SIG-M5 treated with dmso at 0.1 percent for 504 hours (cell line): ENCODE measurements around the gene SLC5A11.

Experiments
- DNase-seq: peaks from one replicate; lab custom pipeline; 2025; ENCODE audit not compliant: unreplicated experiment; lab: John Stamatoyannopoulos, UW

Gene SLC5A11

GRCh38 chr16:24915576-24915975 lies 69.8 kb downstream of the SLC5A11 start:
- no peak for DNase-seq

GRCh38 chr16:24917236-24917635 lies 71.5 kb downstream of the SLC5A11 start:
- no peak for DNase-seq

GRCh38 chr16:24917891-24918290 lies 72.1 kb downstream of the SLC5A11 start:
- DNase-seq: no peak

- peak; percentile 4 for DNase-seq
Measured at GRCh38 chr16:24918641-24919040, 72.9 kb downstream of the SLC5A11 start.

- DNase-seq: no peak
Measured at GRCh38 chr16:24919536-24919935, 73.8 kb downstream of the SLC5A11 start.

- no peak for DNase-seq
Measured at GRCh38 chr16:24920568-24920967, 74.8 kb downstream of the SLC5A11 start.

GRCh38 chr16:24921229-24921628 lies 75.5 kb downstream of the SLC5A11 start:
- DNase-seq: no peak

GRCh38 chr16:24925163-24925562 lies 79.4 kb downstream of the SLC5A11 start:
- DNase-seq: no peak

GRCh38 chr16:24929409-24929808 lies 83.6 kb downstream of the SLC5A11 start:
- no peak for DNase-seq

- DNase-seq: no peak
Measured at GRCh38 chr16:24930440-24930839, 84.7 kb downstream of the SLC5A11 start.

GRCh38 chr16:24931091-24931490 lies 85.3 kb downstream of the SLC5A11 start:
- DNase-seq: no peak

GRCh38 chr16:24935336-24935735 lies 89.6 kb downstream of the SLC5A11 start:
- no peak for DNase-seq

GRCh38 chr16:24936151-24936550 lies 90.4 kb downstream of the SLC5A11 start:
- no peak for DNase-seq

GRCh38 chr16:24939224-24939623 lies 93.5 kb downstream of the SLC5A11 start:
- DNase-seq: no peak

- no peak for DNase-seq
Measured at GRCh38 chr16:24939738-24940137, 94.0 kb downstream of the SLC5A11 start.

- DNase-seq: no peak
Measured at GRCh38 chr16:24943471-24943870, 97.7 kb downstream of the SLC5A11 start.

GRCh38 chr16:24944206-24944605 lies 98.4 kb downstream of the SLC5A11 start:
- DNase-seq: no peak

GRCh38 chr16:24946155-24946554 lies 100.4 kb downstream of the SLC5A11 start:
- DNase-seq: no peak

- no peak for DNase-seq
Measured at GRCh38 chr16:24950275-24950674, 104.5 kb downstream of the SLC5A11 start.

GRCh38 chr16:24953306-24953705 lies 107.5 kb downstream of the SLC5A11 start:
- DNase-seq: no peak

- no peak for DNase-seq
Measured at GRCh38 chr16:24953721-24954120, 108.0 kb downstream of the SLC5A11 start.

- no peak for DNase-seq
Measured at GRCh38 chr16:24954137-24954536, 108.4 kb downstream of the SLC5A11 start.

- DNase-seq: no peak
Measured at GRCh38 chr16:24955975-24956731, 110.4 kb downstream of the SLC5A11 start.
